CD4-positive, CD25-positive, alpha-beta regulatory T cell (primary cell): ENCODE data around the gene FBXO41. TPM values are rescaled to one million over a fixed set of nuclear protein-coding genes. Genes with fewer than 3 reads are reported as not detected.

Experiments used
- ATAC-seq, 2 donors: fragments of 150-1000 bp; cut with Tn5 transposase; one replicate each; pipeline ENCODE4 v1.10.0; 2021; ENCODE audit warnings: low read depth in 2 of 2, moderate number of reproducible peaks in 2 of 2, moderate library complexity in 1 of 2
- DNase-seq, 3 donors: peaks; one replicate each; pipeline versions ENCODE4 v3.0.0 to v3.0.0-alpha.2; 2012 to 2022; ENCODE audit warnings: mixed read lengths in 1 of 3
- H3K27ac ChIP-seq: one replicate; pipeline ENCODE4 v1.7.0; 2013; ENCODE audit warnings: mild to moderate bottlenecking, low read length; ENCODE audit not compliant: insufficient read depth, poor library complexity, severe bottlenecking
- H3K27me3 ChIP-seq: one replicate; pipeline ENCODE4 v1.7.0; 2013; ENCODE audit warnings: low read length; ENCODE audit not compliant: control insufficient read depth, insufficient read depth
- H3K36me3 ChIP-seq: one replicate; pipeline ENCODE4 v1.7.0; 2013; ENCODE audit warnings: mild to moderate bottlenecking, low read length, moderate library complexity; ENCODE audit not compliant: control insufficient read depth, insufficient read depth
- H3K4me1 ChIP-seq: 2 replicates; pipeline ENCODE4 v1.7.0; 2013; ENCODE audit warnings: mild to moderate bottlenecking, low read length; ENCODE audit not compliant: insufficient read depth, control insufficient read depth, poor library complexity, severe bottlenecking
- H3K4me3 ChIP-seq: one replicate; pipeline ENCODE4 v1.7.0; 2013; ENCODE audit warnings: low read depth, mild to moderate bottlenecking, low read length, moderate library complexity
- H3K9me3 ChIP-seq, 2 experiments: 1 replicate in 1 of 2; 2 replicates in 1 of 2; pipeline ENCODE4 v1.7.0; 2013; ENCODE audit warnings: low read length in 2 of 2, mild to moderate bottlenecking in 1 of 2, moderate library complexity in 1 of 2; ENCODE audit not compliant: control insufficient read depth in 2 of 2
- H3K27ac Mint-ChIP-seq, 3 donors: one replicate each; pipeline ENCODE4 v1.8.0; 2020 to 2022; ENCODE audit warnings: mild to moderate bottlenecking in 3 of 3, mixed read lengths in 3 of 3, moderate library complexity in 2 of 3
- H3K27me3 Mint-ChIP-seq: one replicate; pipeline ENCODE4 v1.8.0; 2022; ENCODE audit warnings: mild to moderate bottlenecking, mixed read lengths
- H3K36me3 Mint-ChIP-seq: one replicate; pipeline ENCODE4 v1.8.0; 2020; ENCODE audit warnings: mixed read lengths
- H3K4me1 Mint-ChIP-seq, 4 donors: one replicate each; pipeline ENCODE4 v1.8.0; 2020 to 2022; ENCODE audit warnings: mixed read lengths in 4 of 4, mild to moderate bottlenecking in 1 of 4
- H3K4me3 Mint-ChIP-seq, 4 donors: one replicate each; pipeline ENCODE4 v1.8.0; 2020 to 2022; ENCODE audit warnings: mild to moderate bottlenecking in 4 of 4, mixed read lengths in 4 of 4, moderate library complexity in 3 of 4
- H3K9me3 Mint-ChIP-seq, 7 donors: one replicate each; pipeline ENCODE4 v1.8.0; 2020 to 2022; ENCODE audit warnings: mixed read lengths in 7 of 7, mild to moderate bottlenecking in 3 of 7, moderate library complexity in 2 of 7
- polyA plus RNA-seq, 4 donors: library from polyadenylated mRNA; unstranded; fragments of 300-500 nt; fragmentation: Illumina TruSeq; gene quantifications; one replicate each; pipeline ENCODE4 v1.2.3, GENCODE V29; 2021
- total RNA-seq: library from RNA; stranded (reverse); gene quantifications from one replicate; pipeline ENCODE4 v1.2.3, GENCODE V29; 2022

Gene FBXO41
- total and polyA plus RNA-seq, 5 donors from 2014 or later = 0.51 to 17.4 (median 1.0) TPM

DNA sequence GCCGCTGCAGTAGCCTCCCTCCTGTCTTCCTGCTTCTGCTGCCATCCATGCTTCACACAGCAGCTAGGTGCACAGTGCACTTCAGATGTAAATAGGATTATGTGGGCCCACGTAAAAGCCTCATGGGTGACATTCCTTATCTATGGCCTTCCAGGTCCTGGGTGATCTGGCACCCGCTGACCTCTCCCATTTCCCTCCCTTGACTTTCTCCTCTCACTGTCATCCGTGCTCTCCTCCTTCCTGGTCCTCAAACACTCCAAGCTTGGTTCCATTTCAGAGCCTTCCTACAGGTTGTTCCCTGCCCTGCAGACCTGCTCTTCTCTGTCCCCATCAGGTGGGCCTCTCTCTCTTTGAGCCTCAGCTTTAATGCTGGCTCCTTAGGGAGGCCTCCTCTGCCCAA is 74.3 kb downstream of the FBXO41 start:
- Histone ChIP-seq H3K27ac (no peak overlapping the region), H3K9me3 (no peaks in the 10 kb centered on the region), H3K36me3 (no peaks in the 10 kb centered on the region), H3K4me3 (no peak overlapping the region), H3K4me1 (peaks cover 22% of the 10 kb centered on the region), H3K27me3 (peaks cover 5% of the 10 kb centered on the region)
- Mint-ChIP-seq H3K27me3 (peaks cover 31% of the 10 kb centered on the region), H3K4me3 (peak overlapping the region in 1 of 4 donors; percentile 32), H3K36me3 (peaks cover 4% of the 10 kb centered on the region), H3K9me3 (peaks cover 0 to 1% (median 0%) of the 10 kb centered on the region in 7 donors), H3K27ac (peak overlapping the region in 1 of 3 donors; percentile 41), H3K4me1 (peaks cover 10 to 26% (median 15%) of the 10 kb centered on the region in 4 donors)
- DNase-seq (no peak), ATAC-seq (no peak)

DNA sequence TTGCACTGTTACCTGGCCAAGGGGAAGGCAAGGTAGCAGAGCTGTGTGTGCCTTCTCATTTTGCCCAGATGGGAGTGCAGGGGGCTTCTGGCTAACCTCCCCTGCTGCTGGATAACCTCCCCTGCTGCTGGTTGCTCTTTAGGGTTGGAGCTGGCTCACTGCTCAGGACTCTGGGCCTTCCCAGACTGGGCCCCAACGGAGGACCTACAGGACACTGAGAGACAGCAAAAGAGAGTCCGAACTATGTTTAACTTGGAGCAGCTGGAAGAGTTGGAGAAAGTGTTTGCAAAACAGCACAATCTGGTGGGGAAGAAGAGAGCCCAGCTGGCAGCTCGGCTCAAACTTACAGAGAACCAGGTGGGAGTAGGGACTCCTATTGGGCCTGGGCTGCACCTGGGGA is 76.0 kb downstream of the FBXO41 start:
- no peak overlapping the region for H3K4me3 ChIP-seq

DNA sequence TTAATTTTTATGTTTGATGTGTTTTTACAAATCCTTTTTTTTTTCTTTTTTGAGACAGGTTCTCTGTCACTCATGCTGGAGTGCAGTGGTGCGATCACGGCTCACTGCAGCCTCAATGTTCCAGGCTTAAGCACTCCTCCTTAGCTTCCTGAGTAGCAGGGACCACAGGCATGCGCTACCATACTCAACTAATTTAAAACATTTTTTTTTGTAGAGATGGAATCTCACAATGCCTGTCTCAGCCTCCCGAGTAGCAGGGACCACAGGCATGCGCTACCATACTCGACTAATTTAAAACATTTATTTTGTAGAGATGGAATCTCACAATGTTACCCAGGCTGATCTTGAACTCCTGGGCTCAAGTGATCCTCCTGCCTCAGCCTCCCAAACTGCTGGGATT is 78.7 kb downstream of the FBXO41 start:
- no peak overlapping the region for H3K4me3 Mint-ChIP-seq
- DNase-seq (no peak), ATAC-seq (no peak)
- H3K4me3 ChIP-seq = no peak overlapping the region
- H3K27me3 ChIP-seq = peaks cover 16% of the 10 kb centered on the region
- H3K36me3 Mint-ChIP-seq = peaks cover 4% of the 10 kb centered on the region
- H3K36me3 ChIP-seq = no peaks in the 10 kb centered on the region
- peaks cover 67% of the 10 kb centered on the region for H3K27me3 Mint-ChIP-seq
- peaks cover 13% of the 10 kb centered on the region for H3K4me1 ChIP-seq
- H3K4me1 Mint-ChIP-seq = peaks cover 0 to 13% (median 5%) of the 10 kb centered on the region in 4 donors
- peaks cover 0 to 5% (median 0%) of the 10 kb centered on the region in 7 donors for H3K9me3 Mint-ChIP-seq
- no peak overlapping the region for H3K27ac Mint-ChIP-seq
- H3K27ac ChIP-seq = no peak overlapping the region
- H3K9me3 ChIP-seq = no peaks in the 10 kb centered on the region

More for the DNA sequence above, 76.0 kb downstream of the FBXO41 start:
- Mint-ChIP-seq H3K4me1 (peaks cover 0 to 15% (median 8%) of the 10 kb centered on the region in 4 donors), H3K9me3 (peaks cover 0 to 3% (median 0%) of the 10 kb centered on the region in 7 donors), H3K4me3 (no peak overlapping the region), H3K36me3 (peaks cover 4% of the 10 kb centered on the region), H3K27me3 (peaks cover 48% of the 10 kb centered on the region), H3K27ac (no peak overlapping the region)
- peaks cover 8% of the 10 kb centered on the region for H3K27me3 ChIP-seq
- peaks cover 13% of the 10 kb centered on the region for H3K4me1 ChIP-seq
- no peaks in the 10 kb centered on the region for H3K36me3 ChIP-seq
- ATAC-seq = no peak
- no peak for DNase-seq
- no peaks in the 10 kb centered on the region for H3K9me3 ChIP-seq
- H3K27ac ChIP-seq = no peak overlapping the region

Other genes with a start within 250 kb of the FBXO41 start
- 8.0 TPM for gene SFXN5, start 212.8 kb downstream of the FBXO41 start, total RNA-seq
- 1 to 10 TPM; 1.0 to 2.0 (median 1.7) TPM for gene SFXN5, start 212.8 kb downstream of the FBXO41 start, polyA plus RNA-seq
- 30.8 TPM for gene RAB11FIP5, start 171.5 kb downstream of the FBXO41 start, total RNA-seq
- gene RAB11FIP5, start 171.5 kb downstream of the FBXO41 start, polyA plus RNA-seq = 10 to 100 TPM; 15.4 to 24.0 (median 19.7) TPM
- gene NOTO, start 81.9 kb downstream of the FBXO41 start, total RNA-seq = not detected
- gene NOTO, start 81.9 kb downstream of the FBXO41 start, polyA plus RNA-seq = not detected
- gene SMYD5, start 70.2 kb downstream of the FBXO41 start, total RNA-seq = 30.3 TPM
- gene SMYD5, start 70.2 kb downstream of the FBXO41 start, polyA plus RNA-seq = 10 to 100 TPM; 13.8 to 20.9 (median 17.7) TPM
- 7.0 TPM for gene PRADC1, start 51.2 kb downstream of the FBXO41 start, total RNA-seq
- gene PRADC1, start 51.2 kb downstream of the FBXO41 start, polyA plus RNA-seq = 10 to 100 TPM; 29.0 to 35.3 (median 32.7) TPM
- 114 TPM for gene CCT7, start 50.2 kb downstream of the FBXO41 start, total RNA-seq
- gene CCT7, start 50.2 kb downstream of the FBXO41 start, polyA plus RNA-seq = 100 to 1,000 TPM; 239 to 287 (median 275) TPM
- 0.69 TPM for gene EGR4, start 9.1 kb upstream of the FBXO41 start, total RNA-seq
- gene EGR4, start 9.1 kb upstream of the FBXO41 start, polyA plus RNA-seq = not detected
- 29.3 TPM for gene ALMS1, start 101.4 kb upstream of the FBXO41 start, total RNA-seq
- gene ALMS1, start 101.4 kb upstream of the FBXO41 start, polyA plus RNA-seq = 1 to 10 TPM; 1.6 to 3.0 (median 2.6) TPM